IMR-90 (cell line): ENCODE measurements around the gene APOE.
"Not testable (repeated sequence)": the region's sequence is repeated elsewhere in the genome, so short reads cannot be mapped to it uniquely, and the experiment has no call there.

Source experiments
- CEBPB ChIP-seq: IDR thresholded peaks from 2 replicates; pipeline ENCODE4 v1.6.1; 2012; ENCODE audit warnings: low read depth, low read length, improper control_type of control experiment
- POLR2A ChIP-seq: IDR thresholded peaks from 2 replicates; pipeline ENCODE4 v1.6.1; 2012; ENCODE audit warnings: mild to moderate bottlenecking, low read depth, low read length
- SMC3 ChIP-seq: fragments of 150-350 bp; IDR thresholded peaks from 2 replicates; pipeline ENCODE4 v1.6.1; 2016; ENCODE audit warnings: low read depth, mild to moderate bottlenecking, antibody characterized with exemption, low read length, moderate library complexity
- USF2 ChIP-seq: fragments of 150-350 bp; IDR thresholded peaks from 2 replicates; pipeline ENCODE4 v1.6.1; 2017; ENCODE audit warnings: mild to moderate bottlenecking, antibody characterized with exemption, low read length, low read depth
- TF ChIP-seq, protein P1 (sequence below): conservative IDR thresholded peaks from 2 replicates; pipeline ENCODE4 v1.5.1; 2012; ENCODE audit warnings: mild to moderate bottlenecking, low read depth, low read length, improper control_type of control experiment

- TF ChIP-seq SMC3, POLR2A, CEBPB, USF2: not testable (repeated sequence)
- TF ChIP-seq, protein P1, sequence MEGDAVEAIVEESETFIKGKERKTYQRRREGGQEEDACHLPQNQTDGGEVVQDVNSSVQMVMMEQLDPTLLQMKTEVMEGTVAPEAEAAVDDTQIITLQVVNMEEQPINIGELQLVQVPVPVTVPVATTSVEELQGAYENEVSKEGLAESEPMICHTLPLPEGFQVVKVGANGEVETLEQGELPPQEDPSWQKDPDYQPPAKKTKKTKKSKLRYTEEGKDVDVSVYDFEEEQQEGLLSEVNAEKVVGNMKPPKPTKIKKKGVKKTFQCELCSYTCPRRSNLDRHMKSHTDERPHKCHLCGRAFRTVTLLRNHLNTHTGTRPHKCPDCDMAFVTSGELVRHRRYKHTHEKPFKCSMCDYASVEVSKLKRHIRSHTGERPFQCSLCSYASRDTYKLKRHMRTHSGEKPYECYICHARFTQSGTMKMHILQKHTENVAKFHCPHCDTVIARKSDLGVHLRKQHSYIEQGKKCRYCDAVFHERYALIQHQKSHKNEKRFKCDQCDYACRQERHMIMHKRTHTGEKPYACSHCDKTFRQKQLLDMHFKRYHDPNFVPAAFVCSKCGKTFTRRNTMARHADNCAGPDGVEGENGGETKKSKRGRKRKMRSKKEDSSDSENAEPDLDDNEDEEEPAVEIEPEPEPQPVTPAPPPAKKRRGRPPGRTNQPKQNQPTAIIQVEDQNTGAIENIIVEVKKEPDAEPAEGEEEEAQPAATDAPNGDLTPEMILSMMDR: not testable (repeated sequence)
Measured at GRCh38 chr19:44861576-44861975, 44.0 kb upstream of the APOE start.
